Stomach (tissue), 4 donors: ENCODE measurements around the gene CA14.

Experiments used
- CTCF ChIP-seq, 7 experiments: fragments of 450-650 bp in 4 of 7; fragments of 200-600 bp in 3 of 7; sonication (generic) in 3 of 7; IDR thresholded peaks; one replicate each; pipeline ENCODE4 v1.5.1; 2016 to 2019; ENCODE audit warnings: antibody characterized with exemption in 7 of 7, control low read depth in 2 of 7, mild to moderate bottlenecking in 1 of 7
- EP300 ChIP-seq: sonication (generic); formaldehyde crosslinking; IDR thresholded peaks from one replicate; pipeline ENCODE4 v1.6.1; 2017; ENCODE audit warnings: antibody characterized with exemption
- POLR2A ChIP-seq, 4 donors: fragments of 450-650 bp; IDR thresholded peaks; one replicate each; pipeline ENCODE4 v1.6.1; 2016; ENCODE audit warnings: antibody characterized with exemption in 4 of 4, control low read depth in 2 of 4, mild to moderate bottlenecking in 1 of 4, moderate library complexity in 1 of 4
- POLR2AphosphoS5 ChIP-seq, 3 donors: sonication (generic); formaldehyde crosslinking; IDR thresholded peaks; one replicate each; pipeline ENCODE4 v1.6.1; 2016; ENCODE audit warnings: antibody characterized with exemption in 3 of 3

- TF ChIP-seq CTCF (IDR thresholded peaks at IDR 0.05) = no peak
- no peak for TF ChIP-seq POLR2AphosphoS5 (IDR thresholded peaks at IDR 0.05)
- no peak for TF ChIP-seq POLR2A (IDR thresholded peaks at IDR 0.05)
- TF ChIP-seq EP300 = no peak
Observed at GRCh38 chr1:150212070-150212469, 45.5 kb upstream of the CA14 start.
